ENCODE results near the gene FAM50B. TPM values are rescaled to one million over a fixed set of nuclear protein-coding genes. Genes with fewer than 3 reads are reported as not detected.
"Not testable (repeated sequence)": the region's sequence is repeated elsewhere in the genome, so short reads cannot be mapped to it uniquely, and the experiment has no call there.

FAM50B gene
- polyA plus RNA-seq, 2 donors, result 2.4 to 7.3 TPM

GRCh38 chr6:3856576-3856975 lies 7.4 kb downstream of the FAM50B start:
- H3K27me3 ChIP-seq (ENCODE audit: control insufficient read depth in 1 of 2, insufficient read depth in 2 of 2, low read length in 2 of 2), result no peaks in the 10 kb centered on the region
- no peaks in the 10 kb centered on the region for H3K9me3 ChIP-seq (ENCODE audit: control insufficient read depth in 2 of 2, insufficient read depth in 1 of 2, low read depth in 1 of 2, low read length in 1 of 2)
- WGBS, 2 donors, result 79 to 86% methylated on average over 6 of the region's 6 CpGs
- H3K4me1 ChIP-seq (ENCODE audit: control insufficient read depth in 2 of 2, insufficient read depth in 2 of 2, low read length in 1 of 2), result no peaks in the 10 kb centered on the region
- H3K4me3 ChIP-seq (ENCODE audit: low read depth in 1 of 2, low read length in 2 of 2), result no peak overlapping the region
- H3K27ac ChIP-seq (ENCODE audit: low read depth in 2 of 2, low read length in 1 of 2), result no peak overlapping the region
- no peaks in the 10 kb centered on the region for H3K36me3 ChIP-seq (ENCODE audit: control insufficient read depth in 2 of 2, insufficient read depth in 2 of 2, low read length in 1 of 2)

DNA sequence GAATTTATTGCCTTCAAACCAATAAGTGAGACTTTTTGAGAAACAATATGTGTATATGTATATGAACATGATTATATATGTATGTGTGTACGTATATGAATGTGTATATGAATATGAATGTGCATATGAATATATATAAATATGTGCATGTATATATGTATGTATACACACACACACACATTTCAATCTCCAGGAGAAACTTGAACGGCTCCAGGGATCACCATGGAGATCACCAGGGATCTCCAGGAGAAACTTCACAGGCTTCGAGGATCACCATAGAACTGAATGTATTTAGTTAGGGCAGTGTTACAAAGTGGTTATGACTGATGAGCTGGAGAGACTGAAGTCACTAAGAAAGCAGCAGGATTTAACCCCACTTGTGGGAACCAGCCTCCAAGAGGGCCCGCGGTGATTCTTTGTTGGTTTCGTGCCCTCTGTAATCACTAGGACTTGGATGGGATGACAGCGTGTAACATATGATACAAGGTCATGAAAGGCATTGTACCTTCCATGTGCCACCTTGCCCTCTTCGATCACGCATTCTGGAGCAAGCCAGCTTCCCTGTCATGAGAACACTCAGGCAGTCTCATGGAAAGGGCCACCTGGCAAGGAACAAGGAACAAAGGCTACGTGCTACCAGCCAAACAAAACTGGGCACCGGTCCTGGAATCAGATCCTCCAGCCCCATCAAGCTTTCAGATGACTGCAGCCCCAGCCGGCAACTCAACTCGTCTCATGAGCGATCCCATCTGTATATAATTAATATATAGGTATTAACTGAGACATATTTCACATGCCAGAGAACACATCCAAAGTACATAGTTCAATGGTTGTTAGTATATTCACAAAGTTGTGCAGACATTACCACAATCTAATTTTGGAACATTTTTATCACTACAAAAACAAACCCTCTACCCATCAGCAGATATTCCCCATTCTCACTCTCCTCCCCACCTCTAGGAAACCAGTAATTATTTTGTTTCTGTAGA lies 8.6 kb downstream of the FAM50B start:
- no peaks in the 10 kb centered on the region for H3K27me3 ChIP-seq (ENCODE audit: control insufficient read depth in 1 of 2, insufficient read depth in 2 of 2, low read length in 2 of 2)
- no peaks in the 10 kb centered on the region for H3K9me3 ChIP-seq (ENCODE audit: control insufficient read depth in 2 of 2, insufficient read depth in 1 of 2, low read depth in 1 of 2, low read length in 1 of 2)
- H3K4me3 ChIP-seq (ENCODE audit: low read depth in 1 of 2, low read length in 2 of 2), result no peak overlapping the region

GRCh38 chr6:3859878-3860552 lies 10.8 kb downstream of the FAM50B start:
- H3K27me3 ChIP-seq (ENCODE audit: control insufficient read depth in 1 of 2, insufficient read depth in 2 of 2, low read length in 2 of 2), result no peaks in the 10 kb centered on the region
- no peak overlapping the region for H3K4me3 ChIP-seq (ENCODE audit: low read depth in 1 of 2, low read length in 2 of 2)
- no peaks in the 10 kb centered on the region for H3K4me1 ChIP-seq (ENCODE audit: control insufficient read depth in 2 of 2, insufficient read depth in 2 of 2, low read length in 1 of 2)
- no peaks in the 10 kb centered on the region for H3K9me3 ChIP-seq (ENCODE audit: control insufficient read depth in 2 of 2, insufficient read depth in 1 of 2, low read depth in 1 of 2, low read length in 1 of 2)
- H3K36me3 ChIP-seq (ENCODE audit: control insufficient read depth in 2 of 2, insufficient read depth in 2 of 2, low read length in 1 of 2), result no peaks in the 10 kb centered on the region
- H3K27ac ChIP-seq (ENCODE audit: low read depth in 2 of 2, low read length in 1 of 2), result no peak overlapping the region
- WGBS, 2 donors, result 85 to 90% methylated on average over 1 of the region's 1 CpG

More for the DNA sequence above, 8.6 kb downstream of the FAM50B start:
- Histone ChIP-seq H3K36me3 (ENCODE audit: control insufficient read depth in 2 of 2, insufficient read depth in 2 of 2, low read length in 1 of 2) (no peaks in the 10 kb centered on the region), H3K27ac (ENCODE audit: low read depth in 2 of 2, low read length in 1 of 2) (no peak overlapping the region), H3K4me1 (ENCODE audit: control insufficient read depth in 2 of 2, insufficient read depth in 2 of 2, low read length in 1 of 2) (no peaks in the 10 kb centered on the region)
- 79 to 88% methylated on average over 14 of the region's 14 CpGs for WGBS, 2 donors

DNA sequence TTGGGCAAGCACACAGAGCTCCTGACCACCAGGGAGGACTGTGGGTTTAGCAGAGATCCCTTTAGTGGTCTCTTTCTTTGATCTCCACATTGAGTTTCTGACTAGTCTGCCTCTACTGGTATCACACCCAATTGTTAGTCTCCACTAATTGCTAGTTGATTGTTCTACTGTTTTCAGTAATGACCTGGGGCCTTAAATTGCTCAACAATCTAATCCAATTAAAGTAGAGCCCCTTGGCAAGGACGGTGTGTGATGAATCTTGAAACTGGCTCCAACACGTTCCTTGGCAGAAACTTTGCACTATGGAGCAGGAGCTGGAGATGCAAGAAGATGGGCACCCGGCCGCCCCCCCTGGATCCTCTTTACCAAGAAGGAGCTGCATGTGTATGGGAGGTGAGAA lies 12.3 kb downstream of the FAM50B start:
- no peaks in the 10 kb centered on the region for H3K27me3 ChIP-seq (ENCODE audit: control insufficient read depth in 1 of 2, insufficient read depth in 2 of 2, low read length in 2 of 2)
- no peaks in the 10 kb centered on the region for H3K4me1 ChIP-seq (ENCODE audit: control insufficient read depth in 2 of 2, insufficient read depth in 2 of 2, low read length in 1 of 2)
- H3K36me3 ChIP-seq (ENCODE audit: control insufficient read depth in 2 of 2, insufficient read depth in 2 of 2, low read length in 1 of 2), result no peaks in the 10 kb centered on the region
- no peak overlapping the region for H3K27ac ChIP-seq (ENCODE audit: low read depth in 2 of 2, low read length in 1 of 2)
- H3K4me3 ChIP-seq (ENCODE audit: low read depth in 1 of 2, low read length in 2 of 2), result no peak overlapping the region
- 59 to 64% methylated on average over 4 of the region's 4 CpGs for WGBS, 2 donors
- peaks cover 0 to 3% of the 10 kb centered on the region in 2 donors for H3K9me3 ChIP-seq (ENCODE audit: control insufficient read depth in 2 of 2, insufficient read depth in 1 of 2, low read depth in 1 of 2, low read length in 1 of 2)

GRCh38 chr6:3862038-3862437 lies 12.9 kb downstream of the FAM50B start:
- no peaks in the 10 kb centered on the region for H3K27me3 ChIP-seq (ENCODE audit: control insufficient read depth in 1 of 2, insufficient read depth in 2 of 2, low read length in 2 of 2)
- H3K4me1 ChIP-seq (ENCODE audit: control insufficient read depth in 2 of 2, insufficient read depth in 2 of 2, low read length in 1 of 2), result no peaks in the 10 kb centered on the region
- H3K4me3 ChIP-seq (ENCODE audit: low read depth in 1 of 2, low read length in 2 of 2), result no peak overlapping the region
- 62 to 74% methylated on average over 3 of the region's 3 CpGs for WGBS, 2 donors
- no peak overlapping the region for H3K27ac ChIP-seq (ENCODE audit: low read depth in 2 of 2, low read length in 1 of 2)
- no peaks in the 10 kb centered on the region for H3K36me3 ChIP-seq (ENCODE audit: control insufficient read depth in 2 of 2, insufficient read depth in 2 of 2, low read length in 1 of 2)
- peaks cover 0 to 3% of the 10 kb centered on the region in 2 donors for H3K9me3 ChIP-seq (ENCODE audit: control insufficient read depth in 2 of 2, insufficient read depth in 1 of 2, low read depth in 1 of 2, low read length in 1 of 2)

DNA sequence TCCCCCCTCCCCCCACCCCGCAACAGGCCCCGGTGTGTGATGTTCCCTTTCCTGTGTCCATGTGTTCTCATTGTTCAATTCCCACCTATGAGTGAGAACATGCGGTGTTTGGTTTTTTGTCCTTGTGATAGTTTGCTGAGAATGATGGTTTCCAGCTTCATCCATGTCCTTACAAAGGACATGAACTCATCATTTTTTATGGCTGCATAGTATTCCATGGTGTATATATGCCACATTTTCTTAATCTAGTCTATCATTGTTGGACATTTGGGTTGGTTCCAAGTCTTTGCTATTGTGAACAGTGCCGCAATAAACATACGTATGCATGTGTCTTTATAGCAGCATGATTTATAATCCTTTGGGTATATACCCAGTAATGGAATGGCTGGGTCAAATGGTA lies 14.1 kb downstream of the FAM50B start:
- WGBS, 2 donors, result 85 to 97% methylated on average over 2 to 4 of the region's 5 CpGs
- not testable (repeated sequence) for H3K4me3 ChIP-seq (ENCODE audit: low read depth in 1 of 2, low read length in 2 of 2); H3K4me1 ChIP-seq (ENCODE audit: control insufficient read depth in 2 of 2, insufficient read depth in 2 of 2, low read length in 1 of 2); H3K27ac ChIP-seq (ENCODE audit: low read depth in 2 of 2, low read length in 1 of 2); H3K36me3 ChIP-seq (ENCODE audit: control insufficient read depth in 2 of 2, insufficient read depth in 2 of 2, low read length in 1 of 2); H3K27me3 ChIP-seq (ENCODE audit: control insufficient read depth in 1 of 2, insufficient read depth in 2 of 2, low read length in 2 of 2); H3K9me3 ChIP-seq (ENCODE audit: control insufficient read depth in 2 of 2, insufficient read depth in 1 of 2, low read depth in 1 of 2, low read length in 1 of 2)

DNA sequence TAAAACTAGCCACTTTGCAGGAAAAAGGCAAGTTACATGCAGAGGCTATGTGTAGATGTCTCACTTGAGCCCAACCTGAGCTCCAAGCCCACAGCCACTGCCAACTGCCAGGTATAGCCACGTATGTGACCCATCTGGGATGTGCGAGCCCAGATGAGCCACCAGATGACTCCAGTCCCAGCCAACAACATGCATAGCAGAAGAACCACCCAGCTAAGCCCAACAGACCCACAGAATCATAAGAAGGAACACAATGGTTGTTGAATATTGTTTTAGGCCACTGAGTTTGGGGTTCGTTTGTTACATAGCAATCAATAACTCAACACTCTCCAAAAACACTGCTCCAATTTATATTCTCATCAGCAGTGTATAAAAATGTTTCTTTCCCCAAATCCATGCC lies 16.3 kb downstream of the FAM50B start:
- H3K4me1 ChIP-seq (ENCODE audit: control insufficient read depth in 2 of 2, insufficient read depth in 2 of 2, low read length in 1 of 2), result no peaks in the 10 kb centered on the region
- 89 to 92% methylated on average over 3 of the region's 3 CpGs for WGBS, 2 donors
- no peak overlapping the region for H3K27ac ChIP-seq (ENCODE audit: low read depth in 2 of 2, low read length in 1 of 2)
- peaks cover 0 to 3% of the 10 kb centered on the region in 2 donors for H3K9me3 ChIP-seq (ENCODE audit: control insufficient read depth in 2 of 2, insufficient read depth in 1 of 2, low read depth in 1 of 2, low read length in 1 of 2)
- no peaks in the 10 kb centered on the region for H3K27me3 ChIP-seq (ENCODE audit: control insufficient read depth in 1 of 2, insufficient read depth in 2 of 2, low read length in 2 of 2)
- H3K4me3 ChIP-seq (ENCODE audit: low read depth in 1 of 2, low read length in 2 of 2), result no peak overlapping the region
- no peaks in the 10 kb centered on the region for H3K36me3 ChIP-seq (ENCODE audit: control insufficient read depth in 2 of 2, insufficient read depth in 2 of 2, low read length in 1 of 2)

- peaks cover 0 to 3% of the 10 kb centered on the region in 2 donors for H3K9me3 ChIP-seq (ENCODE audit: control insufficient read depth in 2 of 2, insufficient read depth in 1 of 2, low read depth in 1 of 2, low read length in 1 of 2)
- peak overlapping the region in 1 of 2 donors; percentile 53 for H3K27ac ChIP-seq (ENCODE audit: low read depth in 2 of 2, low read length in 1 of 2)
- H3K27me3 ChIP-seq (ENCODE audit: control insufficient read depth in 1 of 2, insufficient read depth in 2 of 2, low read length in 2 of 2), result no peaks in the 10 kb centered on the region
- no peak overlapping the region for H3K4me3 ChIP-seq (ENCODE audit: low read depth in 1 of 2, low read length in 2 of 2)
- 51 to 68% methylated on average over 10 of the region's 10 CpGs for WGBS, 2 donors
- H3K36me3 ChIP-seq (ENCODE audit: control insufficient read depth in 2 of 2, insufficient read depth in 2 of 2, low read length in 1 of 2), result no peaks in the 10 kb centered on the region
- no peaks in the 10 kb centered on the region for H3K4me1 ChIP-seq (ENCODE audit: control insufficient read depth in 2 of 2, insufficient read depth in 2 of 2, low read length in 1 of 2)
Measured at GRCh38 chr6:3867641-3868502, 18.7 kb downstream of the FAM50B start.

GRCh38 chr6:3868544-3868943 lies 19.4 kb downstream of the FAM50B start:
- no peaks in the 10 kb centered on the region for H3K36me3 ChIP-seq (ENCODE audit: control insufficient read depth in 2 of 2, insufficient read depth in 2 of 2, low read length in 1 of 2)
- WGBS, 2 donors, result 68 to 81% methylated on average over 7 of the region's 7 CpGs
- H3K9me3 ChIP-seq (ENCODE audit: control insufficient read depth in 2 of 2, insufficient read depth in 1 of 2, low read depth in 1 of 2, low read length in 1 of 2), result peaks cover 0 to 3% of the 10 kb centered on the region in 2 donors
- H3K4me1 ChIP-seq (ENCODE audit: control insufficient read depth in 2 of 2, insufficient read depth in 2 of 2, low read length in 1 of 2), result no peaks in the 10 kb centered on the region
- H3K4me3 ChIP-seq (ENCODE audit: low read depth in 1 of 2, low read length in 2 of 2), result no peak overlapping the region
- no peak overlapping the region for H3K27ac ChIP-seq (ENCODE audit: low read depth in 2 of 2, low read length in 1 of 2)
- no peaks in the 10 kb centered on the region for H3K27me3 ChIP-seq (ENCODE audit: control insufficient read depth in 1 of 2, insufficient read depth in 2 of 2, low read length in 2 of 2)

All from esophagus (tissue), 2 donors.